OCI-LY7 (cell line): ENCODE data around the gene C1orf159. TPM values are rescaled to one million over a fixed set of nuclear protein-coding genes. Genes with fewer than 3 reads are reported as not detected.

ENCODE experiments used
- BruUV-seq: library from RNA; stranded (reverse); fragments of 400-500 nt; replicated peaks from 2 replicates; lab custom pipeline; 2021; lab: Mats Ljungman, UMichigan
- CTCF ChIA-PET: fragments of 300-600 bp; sonication (Branson Sonifier 250); formaldehyde crosslinking; loops from one replicate; lab custom pipeline; 2022; ENCODE audit warnings: antibody characterized with exemption; ENCODE audit not compliant: unreplicated experiment; lab: Charles Lee
- POLR2A ChIA-PET: fragments of 300-600 bp; sonication (Branson Sonifier 250); formaldehyde crosslinking; loops from one replicate; lab custom pipeline; 2022; ENCODE audit warnings: antibody characterized with exemption; lab: Charles Lee
- DNase-seq: peaks from one replicate; pipeline ENCODE4 v3.0.0-alpha.2; 2015; ENCODE audit warnings: low spot score
- H2AFZ ChIP-seq: fragments of 200-600 bp; sonication (generic), shearing (Covaris generic); 2 replicates; pipeline ENCODE4 v1.6.1; 2014; ENCODE audit warnings: mild to moderate bottlenecking, antibody characterized with exemption, low read length, moderate library complexity
- H3K27ac ChIP-seq: fragments of 200-600 bp; sonication (generic); 2 replicates; pipeline ENCODE4 v1.5.1; 2014; ENCODE audit warnings: mixed run types, low read depth, mild to moderate bottlenecking, moderate library complexity, low read length, inconsistent platforms; ENCODE audit not compliant: poor library complexity, severe bottlenecking
- H3K36me3 ChIP-seq: fragments of 200-600 bp; sonication (generic); 2 replicates; pipeline ENCODE4 v1.6.1; 2014; ENCODE audit warnings: mild to moderate bottlenecking, antibody characterized with exemption, low read length, moderate library complexity, mixed read lengths; ENCODE audit not compliant: insufficient read depth
- H3K4me1 ChIP-seq: fragments of 200-600 bp; sonication (generic); 2 replicates; pipeline ENCODE4 v1.5.1; 2014; ENCODE audit warnings: mild to moderate bottlenecking, low read length; ENCODE audit not compliant: insufficient read depth, poor library complexity, severe bottlenecking
- H3K4me2 ChIP-seq: fragments of 200-600 bp; sonication (generic); 2 replicates; pipeline ENCODE4 v1.6.1; 2014; ENCODE audit warnings: mild to moderate bottlenecking, low read length
- H3K4me3 ChIP-seq: fragments of 200-600 bp; sonication (generic); 2 replicates; pipeline ENCODE4 v1.5.1; 2014; ENCODE audit warnings: mild to moderate bottlenecking, low read depth, low read length; ENCODE audit not compliant: poor library complexity, severe bottlenecking
- H3K79me2 ChIP-seq: fragments of 200-600 bp; sonication (generic); 2 replicates; pipeline ENCODE4 v1.6.1; 2016; ENCODE audit warnings: low read depth, mild to moderate bottlenecking, low read length, moderate library complexity, mixed read lengths; ENCODE audit not compliant: insufficient read depth
- H3K9me2 ChIP-seq: fragments of 200-600 bp; sonication (generic); 2 replicates; pipeline ENCODE4 v1.6.1; 2016; ENCODE audit warnings: mild to moderate bottlenecking, low read length, mixed read lengths; ENCODE audit not compliant: insufficient read depth
- H3K9me3 ChIP-seq: fragments of 200-600 bp; sonication (generic); 2 replicates; pipeline ENCODE4 v1.6.1; 2014; ENCODE audit warnings: mild to moderate bottlenecking, mixed run types, low read length, mixed read lengths
- H4K20me1 ChIP-seq: fragments of 200-600 bp; sonication (generic); 2 replicates; pipeline ENCODE4 v1.6.1; 2014; ENCODE audit warnings: mild to moderate bottlenecking, antibody characterized with exemption, low read length, moderate library complexity, mixed read lengths; ENCODE audit not compliant: insufficient read depth
- EZH2phosphoT487 ChIP-seq: fragments of 200-600 bp; sonication (generic); IDR thresholded peaks from 2 replicates; pipeline ENCODE4 v1.6.1; 2018; ENCODE audit warnings: low read depth, borderline replicate concordance, mild to moderate bottlenecking, mixed run types, antibody characterized with exemption, low read length, moderate library complexity, mixed read lengths
- intact Hi-C: fragments of 100-400 bp; cut with micrococcal nuclease; formaldehyde crosslinking; loops from one replicate; pipeline ENCODE4 v1.10.0; 2022; ENCODE audit not compliant: unreplicated experiment
- total RNA-seq, 2 experiments: library from RNA; depleted of rRNA in 1 of 2; stranded (reverse); fragments of >200 nt in 1 of 2; shearing (Covaris generic) in 1 of 2; gene quantifications; 2 replicates each; pipeline ENCODE4 v1.2.3, GENCODE V29; 2014 to 2022
- TF ChIP-seq, protein P1 (sequence below): fragments of 200-600 bp; sonication (generic); conservative IDR thresholded peaks from 2 replicates; pipeline ENCODE4 v1.5.1; 2014; ENCODE audit warnings: mild to moderate bottlenecking, antibody characterized with exemption, low read length, moderate library complexity, mixed read lengths

The C1orf159 gene
- total RNA-seq, 2 experiments from 2014 or later: 24.5 to 27.6 TPM

DNA sequence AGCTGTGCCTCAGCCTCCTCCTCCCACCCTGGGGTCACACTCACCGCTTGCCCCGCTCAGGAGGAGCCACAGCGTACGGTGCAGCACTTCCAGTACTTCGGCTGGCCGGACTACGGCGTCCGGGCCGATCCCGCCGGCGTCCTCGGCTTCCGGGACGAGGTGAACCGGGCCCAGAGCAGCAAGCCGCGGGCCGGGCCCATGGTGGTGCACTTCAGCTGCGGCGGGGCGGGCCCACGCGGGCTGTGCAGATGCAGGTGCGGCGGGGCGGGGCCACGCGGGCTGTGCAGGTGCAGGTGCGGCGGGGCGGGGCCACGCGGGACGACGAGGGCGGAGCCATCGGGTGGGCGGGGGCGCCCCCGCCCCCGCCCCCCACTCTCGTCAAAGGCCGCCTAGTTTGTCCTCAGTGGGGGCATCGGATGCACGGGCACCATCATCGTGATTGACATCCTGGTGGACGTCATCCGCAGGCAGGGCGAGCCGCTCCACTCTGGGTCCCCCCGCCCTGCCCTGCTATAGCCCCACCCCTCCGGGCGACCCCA lies 47.3 kb downstream of the C1orf159 start:
- no peaks in the 10 kb centered on the region for H3K9me3 ChIP-seq
- DNase-seq: peak; percentile 68
- H3K27ac ChIP-seq: no peak overlapping the region
- peaks cover 31% of the 10 kb centered on the region for H3K4me1 ChIP-seq
- peak overlapping the region; percentile 86 for H3K4me2 ChIP-seq
- peak overlapping the region; percentile 71 for H3K4me3 ChIP-seq
- ChIA-PET CTCF (no interaction called here), POLR2A (no interaction called here)
- no peaks in the 10 kb centered on the region for H3K79me2 ChIP-seq
- TF ChIP-seq, protein P1, sequence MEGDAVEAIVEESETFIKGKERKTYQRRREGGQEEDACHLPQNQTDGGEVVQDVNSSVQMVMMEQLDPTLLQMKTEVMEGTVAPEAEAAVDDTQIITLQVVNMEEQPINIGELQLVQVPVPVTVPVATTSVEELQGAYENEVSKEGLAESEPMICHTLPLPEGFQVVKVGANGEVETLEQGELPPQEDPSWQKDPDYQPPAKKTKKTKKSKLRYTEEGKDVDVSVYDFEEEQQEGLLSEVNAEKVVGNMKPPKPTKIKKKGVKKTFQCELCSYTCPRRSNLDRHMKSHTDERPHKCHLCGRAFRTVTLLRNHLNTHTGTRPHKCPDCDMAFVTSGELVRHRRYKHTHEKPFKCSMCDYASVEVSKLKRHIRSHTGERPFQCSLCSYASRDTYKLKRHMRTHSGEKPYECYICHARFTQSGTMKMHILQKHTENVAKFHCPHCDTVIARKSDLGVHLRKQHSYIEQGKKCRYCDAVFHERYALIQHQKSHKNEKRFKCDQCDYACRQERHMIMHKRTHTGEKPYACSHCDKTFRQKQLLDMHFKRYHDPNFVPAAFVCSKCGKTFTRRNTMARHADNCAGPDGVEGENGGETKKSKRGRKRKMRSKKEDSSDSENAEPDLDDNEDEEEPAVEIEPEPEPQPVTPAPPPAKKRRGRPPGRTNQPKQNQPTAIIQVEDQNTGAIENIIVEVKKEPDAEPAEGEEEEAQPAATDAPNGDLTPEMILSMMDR: no peak
- TF ChIP-seq EZH2phosphoT487: no peak
- BruUV-seq: no TSS peak
- intact Hi-C loops: no loop called here
- no peaks in the 10 kb centered on the region for H4K20me1 ChIP-seq
- H3K36me3 ChIP-seq: no peaks in the 10 kb centered on the region
- H3K9me2 ChIP-seq: no peaks in the 10 kb centered on the region
- peak overlapping the region; percentile 21; the same call in 1 of the 2 replicates for H2AFZ ChIP-seq

DNA sequence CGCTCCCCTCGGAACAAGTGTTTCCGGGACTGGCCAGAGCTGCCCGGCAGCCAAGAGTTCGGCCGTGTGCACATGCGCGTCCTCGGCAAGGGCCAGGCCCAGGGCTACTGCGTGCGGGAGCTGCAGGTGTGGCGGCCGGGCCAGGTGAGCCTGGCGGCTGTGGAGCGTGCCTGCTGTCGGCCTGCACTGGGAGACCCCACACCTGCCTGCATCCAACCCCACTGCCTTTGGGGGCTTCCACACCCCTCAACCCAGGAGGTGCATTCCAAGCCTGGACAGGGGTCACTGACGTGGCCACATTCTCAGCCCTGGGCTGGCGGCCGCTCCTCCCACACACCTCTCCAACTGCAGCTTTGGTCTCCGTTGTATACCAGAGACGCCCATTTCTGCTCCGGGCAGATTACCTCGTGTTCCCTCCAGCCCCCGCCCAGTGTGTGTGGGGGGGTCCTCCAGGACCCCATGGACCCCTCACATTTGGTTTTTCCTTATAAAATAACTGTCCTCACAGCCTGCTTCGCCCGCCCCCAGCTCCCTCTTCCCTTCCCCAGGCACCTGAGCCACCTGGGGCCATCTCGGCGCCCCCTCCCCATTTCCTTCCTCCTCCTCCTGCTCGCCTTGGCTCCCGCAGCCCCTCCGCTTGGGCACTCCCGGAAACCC lies 47.9 kb downstream of the C1orf159 start:
- no peaks in the 10 kb centered on the region for H3K36me3 ChIP-seq
- H3K9me3 ChIP-seq: no peaks in the 10 kb centered on the region
- TF ChIP-seq, protein P1: no peak
- TF ChIP-seq EZH2phosphoT487: no peak
- no peak for DNase-seq
- ChIA-PET CTCF (no interaction called here), POLR2A (no interaction called here)
- BruUV-seq: no TSS peak
- peak overlapping the region; percentile 86 for H3K4me2 ChIP-seq
- intact Hi-C loops: no loop called here
- peak overlapping the region; percentile 21; the same call in 1 of the 2 replicates for H2AFZ ChIP-seq
- no peaks in the 10 kb centered on the region for H3K79me2 ChIP-seq
- H3K27ac ChIP-seq: no peak overlapping the region
- no peaks in the 10 kb centered on the region for H4K20me1 ChIP-seq
- no peaks in the 10 kb centered on the region for H3K9me2 ChIP-seq
- H3K4me3 ChIP-seq: peak overlapping the region; percentile 71
- peaks cover 32% of the 10 kb centered on the region for H3K4me1 ChIP-seq

DNA sequence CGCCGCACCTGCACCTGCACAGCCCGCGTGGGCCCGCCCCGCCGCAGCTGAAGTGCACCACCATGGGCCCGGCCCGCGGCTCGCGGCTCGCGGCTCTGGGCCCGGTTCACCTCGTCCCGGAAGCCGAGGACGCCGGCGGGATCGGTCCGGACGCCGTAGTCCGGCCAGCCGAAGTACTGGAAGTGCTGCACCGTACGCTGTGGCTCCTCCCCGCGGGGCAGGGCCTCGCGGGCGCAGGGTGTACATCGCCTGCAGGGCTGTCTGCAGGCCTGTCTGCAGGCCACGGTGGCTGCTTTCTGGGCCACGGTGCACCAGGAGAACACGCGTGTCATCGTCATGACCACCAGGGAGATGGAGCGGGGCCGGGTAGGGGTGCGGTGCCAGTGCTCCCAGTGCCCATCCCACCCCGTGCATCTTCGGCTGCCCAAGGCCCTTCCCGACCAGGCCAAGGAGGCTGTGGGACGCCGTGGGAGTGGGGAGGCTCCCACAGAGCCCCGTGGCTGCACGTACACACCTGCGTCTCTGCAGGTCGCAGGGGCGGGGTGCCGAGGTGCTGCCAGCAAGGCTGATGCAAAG lies 48.5 kb downstream of the C1orf159 start:
- CTCF ChIA-PET: no interaction called here
- no peak overlapping the region for H2AFZ ChIP-seq
- DNase-seq: no peak
- H3K36me3 ChIP-seq: no peaks in the 10 kb centered on the region
- no peak for TF ChIP-seq EZH2phosphoT487
- TF ChIP-seq, protein P1: no peak
- H3K27ac ChIP-seq: no peak overlapping the region
- POLR2A ChIA-PET: no interaction called here
- H3K79me2 ChIP-seq: no peaks in the 10 kb centered on the region
- peaks cover 32% of the 10 kb centered on the region for H3K4me1 ChIP-seq
- H3K9me2 ChIP-seq: no peaks in the 10 kb centered on the region
- no peaks in the 10 kb centered on the region for H4K20me1 ChIP-seq
- H3K4me3 ChIP-seq: no peak overlapping the region
- H3K9me3 ChIP-seq: no peaks in the 10 kb centered on the region
- intact Hi-C loops: no loop called here
- no TSS peak for BruUV-seq
- no peak overlapping the region for H3K4me2 ChIP-seq
